Endothelial cell of umbilical vein (primary cell): ENCODE results near the gene DNAJC17. TPM values are rescaled to one million over a fixed set of nuclear protein-coding genes. Genes with fewer than 3 reads are reported as not detected.

Source experiments
- BruUV-seq: library from RNA; stranded (reverse); fragments of 400-500 nt; replicated peaks from 2 replicates; lab custom pipeline; 2021; lab: Mats Ljungman, UMichigan
- CTCF ChIA-PET: fragments of 300-600, 350-600 bp; sonication (Branson Sonifier 250); formaldehyde crosslinking; loops from one replicate; lab custom pipeline; 2021; ENCODE audit warnings: antibody characterized with exemption, inconsistent platforms; lab: Charles Lee
- POLR2A ChIA-PET: fragments of 300-600, 350-600 bp; sonication (Branson Sonifier 250); formaldehyde crosslinking; loops from one replicate; lab custom pipeline; 2021; ENCODE audit warnings: antibody characterized with exemption, inconsistent platforms; lab: Charles Lee
- DNase-seq: peaks from one replicate; pipeline ENCODE4 v3.0.0-alpha.2; 2011; ENCODE audit warnings: low read depth, low spot score
- FAIRE-seq: peaks from 2 replicates; lab custom pipeline; 2011; peaks lifted over from hg19 to GRCh38; lab: Jason Lieb, UNC
- H2AFZ ChIP-seq: 2 replicates; pipeline ENCODE4 v1.6.0; 2012; ENCODE audit warnings: low read depth, low read length, control low read depth, inconsistent platforms
- H3K27ac ChIP-seq: 2 replicates; pipeline ENCODE4 v1.5.1; 2011; ENCODE audit warnings: low read depth, mild to moderate bottlenecking, control low read depth, low read length, moderate library complexity; ENCODE audit not compliant: insufficient read depth
- H3K27me3 ChIP-seq, 2 experiments: 2 replicates each; pipeline versions ENCODE4 v1.6.0 to v1.6.1; 2011; ENCODE audit warnings: low read length in 2 of 2, mixed read lengths in 1 of 2; ENCODE audit not compliant: control insufficient read depth in 2 of 2, insufficient read depth in 2 of 2
- H3K36me3 ChIP-seq, 2 experiments: 2 replicates in 1 of 2; 3 replicates in 1 of 2; pipeline ENCODE4 v1.5.1; 2011; ENCODE audit warnings: low read length in 2 of 2, mild to moderate bottlenecking in 1 of 2, moderate library complexity in 1 of 2; ENCODE audit not compliant: control insufficient read depth in 2 of 2, insufficient read depth in 2 of 2; ENCODE audit errors: extremely low read depth in 1 of 2
- H3K4me1 ChIP-seq: 3 replicates; pipeline ENCODE4 v1.5.1; 2011; ENCODE audit warnings: mild to moderate bottlenecking, low read length; ENCODE audit not compliant: control insufficient read depth, insufficient read depth; ENCODE audit errors: extremely low read depth
- H3K4me2 ChIP-seq: 2 replicates; pipeline ENCODE4 v1.6.1; 2011; ENCODE audit warnings: low read length, control low read depth, mixed read lengths; ENCODE audit not compliant: insufficient read depth
- H3K4me3 ChIP-seq, 3 experiments: fragments of 200-600 bp in 1 of 3; sonication (generic), shearing (Covaris generic) in 1 of 3; replicated peaks in 1 of 3; 2 replicates each; pipeline ENCODE4 v1.5.1; 2011 to 2016; ENCODE audit warnings: control low read depth in 3 of 3, low read length in 3 of 3, mild to moderate bottlenecking in 2 of 3, inconsistent platforms in 1 of 3, low read depth in 1 of 3, moderate library complexity in 1 of 3; ENCODE audit not compliant: insufficient read depth in 1 of 3
- H3K79me2 ChIP-seq: 2 replicates; pipeline ENCODE4 v1.6.0; 2012; ENCODE audit warnings: low read length, inconsistent platforms; ENCODE audit not compliant: control insufficient read depth, insufficient read depth
- H3K9ac ChIP-seq: replicated peaks from 2 replicates; pipeline ENCODE3; 2011; ENCODE audit warnings: low read length, control low read depth; ENCODE audit not compliant: insufficient read depth; ENCODE audit errors: extremely low read depth
- H3K9me1 ChIP-seq: replicated peaks from 3 replicates; pipeline ENCODE4 v1.6.0; 2011; ENCODE audit warnings: mild to moderate bottlenecking, low read length; ENCODE audit not compliant: control insufficient read depth, insufficient read depth; ENCODE audit errors: extremely low read depth
- H3K9me3 ChIP-seq: replicated peaks from 2 replicates; pipeline ENCODE4 v1.5.1; 2012; ENCODE audit warnings: low read length, inconsistent platforms; ENCODE audit not compliant: control insufficient read depth, insufficient read depth
- H4K20me1 ChIP-seq: replicated peaks from 2 replicates; pipeline ENCODE3; 2011; ENCODE audit warnings: mild to moderate bottlenecking, low read length; ENCODE audit not compliant: control insufficient read depth, insufficient read depth; ENCODE audit errors: extremely low read depth
- EZH2 ChIP-seq: IDR thresholded peaks from 2 replicates; pipeline ENCODE4 v1.6.1; 2012; ENCODE audit warnings: borderline replicate concordance, low read depth, mild to moderate bottlenecking, moderate library complexity, low read length, inconsistent platforms; ENCODE audit not compliant: severe bottlenecking
- FOS ChIP-seq: IDR thresholded peaks from 2 replicates; pipeline ENCODE4 v1.6.1; 2011; ENCODE audit warnings: mild to moderate bottlenecking, low read length, moderate library complexity, borderline replicate concordance; ENCODE audit not compliant: insufficient read depth
- GATA2 ChIP-seq: IDR thresholded peaks from 2 replicates; pipeline ENCODE4 v1.7.0; 2011; ENCODE audit warnings: low read depth, mild to moderate bottlenecking, moderate library complexity, mixed read lengths, low read length; ENCODE audit not compliant: insufficient read length, insufficient read depth
- JUN ChIP-seq: IDR thresholded peaks from 2 replicates; pipeline ENCODE4 v1.6.1; 2011; ENCODE audit warnings: borderline replicate concordance, low read depth; ENCODE audit not compliant: insufficient read length, insufficient read depth
- MYC ChIP-seq: IDR thresholded peaks from one replicate; pipeline ENCODE4 v1.6.1; 2011; ENCODE audit warnings: mild to moderate bottlenecking, low read depth, low read length
- POLR2A ChIP-seq: IDR thresholded peaks from 2 replicates; pipeline ENCODE4 v1.6.1; 2012; ENCODE audit warnings: low read depth, mild to moderate bottlenecking, control low read depth, low read length
- POLR2AphosphoS5 ChIP-seq: IDR thresholded peaks from 2 replicates; pipeline ENCODE4 v1.6.1; 2012; ENCODE audit warnings: low read depth, mild to moderate bottlenecking, control low read depth, low read length, moderate library complexity; ENCODE audit not compliant: insufficient read depth
- dilution Hi-C: fragments of 300-500 bp; cut with MboI; formaldehyde crosslinking; loops from one replicate; pipeline ENCODE4 v1.15.0; 2019; ENCODE audit warnings: low sequenced_read_pairs; ENCODE audit not compliant: extremely low pct_ligation_motif_present
- intact Hi-C: fragments of 100-400 bp; cut with micrococcal nuclease; formaldehyde crosslinking; loops from one replicate; pipeline ENCODE4 v1.10.0; 2022
- polyA plus RNA-seq, 4 experiments: library from polyadenylated mRNA; depleted of rRNA in 3 of 4; stranded (reverse) in 3 of 4; unstranded in 1 of 4; fragments of >200 nt; gene quantifications; 2 replicates each; pipeline versions ENCODE4 v1.2.1 to v1.2.3, GENCODE V29; 2011 to 2012; ENCODE audit warnings: missing spikeins in 1 of 4
- total RNA-seq: library from RNA; stranded (reverse); gene quantifications from 2 replicates; pipeline ENCODE4 v1.2.3, GENCODE V29; 2021
- TF ChIP-seq, protein P1 (sequence below): IDR thresholded peaks from 2 replicates; pipeline ENCODE4 v1.6.1; 2011; ENCODE audit not compliant: insufficient read depth, insufficient read length
- TF ChIP-seq, protein P2 (sequence below), 2 donors: IDR thresholded peaks; 1 replicate in 1 of 2; 2 replicates in 1 of 2; pipeline ENCODE4 v1.5.1; 2011; ENCODE audit warnings: low read length in 2 of 2, mild to moderate bottlenecking in 2 of 2, moderate library complexity in 2 of 2, control low read depth in 1 of 2, inconsistent platforms in 1 of 2, low read depth in 1 of 2; ENCODE audit not compliant: insufficient read depth in 1 of 2; ENCODE audit errors: extremely low read depth in 1 of 2

Gene DNAJC17
- total and polyA plus RNA-seq, 2 donors (not counting 3 experiments of a cell fraction or from before 2014, with no cell fraction given) = 30.7 to 46.4 TPM

DNA sequence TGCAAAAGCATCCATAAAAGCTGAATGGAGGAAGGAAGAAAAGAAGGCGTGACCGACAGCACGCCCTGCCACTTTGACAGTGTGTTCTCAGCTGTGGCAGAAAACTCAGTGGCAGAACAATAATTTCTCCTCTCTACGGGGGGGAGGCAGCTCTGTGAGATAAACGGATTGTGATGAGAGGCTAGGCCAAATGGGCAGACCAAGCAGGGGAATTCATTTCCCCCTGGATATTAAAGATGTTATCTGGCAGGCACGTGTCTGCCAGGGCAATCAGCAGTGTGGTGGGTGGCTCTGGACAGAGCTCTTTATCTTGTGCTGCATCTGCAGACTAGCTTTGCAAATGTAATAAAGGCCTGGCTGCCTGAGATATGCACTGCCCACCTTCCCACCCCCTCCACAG, 50.3 kb downstream of the DNAJC17 start:
- H3K4me3 ChIP-seq = no peak overlapping the region
- H4K20me1 ChIP-seq = no peaks in the 10 kb centered on the region
- BruUV-seq = no TSS peak
- peaks cover 8% of the 10 kb centered on the region for H3K4me1 ChIP-seq
- DNase-seq = no peak
- dilution Hi-C loops = no loop called here
- intact Hi-C loops = no loop called here
- ChIA-PET CTCF (interaction anchor here (0.6 to 2.4 kb wide), 5 partner anchors 9 to 30 kb away, joined by 3 to 8 read pairs (median 4); partner anchors contain the start of gene C15orf62), POLR2A (interaction anchor here (1.0 kb wide), 1 partner anchor 174 kb away, joined by 3 read pairs; no protein-coding TSS in a partner anchor)
- H3K4me2 ChIP-seq = no peak overlapping the region
- TF ChIP-seq, protein P1, sequence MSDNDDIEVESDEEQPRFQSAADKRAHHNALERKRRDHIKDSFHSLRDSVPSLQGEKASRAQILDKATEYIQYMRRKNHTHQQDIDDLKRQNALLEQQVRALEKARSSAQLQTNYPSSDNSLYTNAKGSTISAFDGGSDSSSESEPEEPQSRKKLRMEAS = no peak
- TF ChIP-seq POLR2A (no peak), FOS (no peak), MYC (no peak), GATA2 (no peak), POLR2AphosphoS5 (no peak), EZH2 (no peak)
- H3K27me3 ChIP-seq = no peaks in the 10 kb centered on the region
- no peaks in the 10 kb centered on the region for H3K36me3 ChIP-seq
- H2AFZ ChIP-seq = peak overlapping the region; percentile 67
- no peak overlapping the region for H3K9ac ChIP-seq
- H3K79me2 ChIP-seq = peaks cover 19% of the 10 kb centered on the region
- no peaks in the 10 kb centered on the region for H3K9me3 ChIP-seq
- H3K27ac ChIP-seq = no peak overlapping the region
- FAIRE-seq = no peak
- no peaks in the 10 kb centered on the region for H3K9me1 ChIP-seq

DNA sequence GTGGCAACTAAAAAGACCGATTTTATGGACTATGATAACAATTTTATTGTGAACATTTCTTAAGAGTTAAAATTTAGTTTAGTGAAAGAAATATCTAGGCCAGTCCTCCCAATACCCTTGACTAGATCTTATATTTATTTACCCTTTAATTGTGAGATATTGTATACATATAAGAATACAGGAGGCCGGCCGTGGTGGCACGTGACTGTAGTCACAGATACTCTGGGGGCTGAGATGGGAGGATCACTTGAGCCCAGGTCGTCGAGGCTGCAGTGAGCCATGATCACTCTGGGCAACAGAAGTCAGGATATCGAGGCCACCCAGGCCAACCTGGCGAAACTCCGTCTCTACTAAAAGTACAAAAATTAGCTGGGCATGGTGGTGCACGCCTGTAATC, 51.5 kb downstream of the DNAJC17 start:
- DNase-seq (no peak), FAIRE-seq (no peak)
- dilution Hi-C loops = no loop called here
- POLR2A ChIA-PET = no interaction called here
- Histone ChIP-seq H4K20me1 (no peaks in the 10 kb centered on the region), H3K36me3 (peaks cover 0 to 4% of the 10 kb centered on the region in 2 experiments), H3K79me2 (peaks cover 19% of the 10 kb centered on the region), H2AFZ (no peak overlapping the region), H3K9ac (peak overlapping the region; percentile 85), H3K9me3 (no peaks in the 10 kb centered on the region), H3K4me3 (peak overlapping the region; percentile 13 to 71 (median 59)), H3K27ac (peak overlapping the region; percentile 71), H3K4me1 (peaks cover 8% of the 10 kb centered on the region), H3K4me2 (peak overlapping the region; percentile 71), H3K9me1 (no peaks in the 10 kb centered on the region), H3K27me3 (no peaks in the 10 kb centered on the region)
- intact Hi-C loops = loop anchor here (1.0 to 2.0 kb wide), 7 partner anchors 7 to 139 kb away; partner anchors contain the start of genes C15orf62, DNAJC17, RAD51 and VPS18
- CTCF ChIA-PET = interaction anchor here (0.6 to 1.6 kb wide), 2 partner anchors 26 to 42 kb away, joined by 3 to 4 read pairs; no protein-coding TSS in a partner anchor
- TF ChIP-seq EZH2 = no peak
- TF ChIP-seq POLR2A = no peak
- no peak for TF ChIP-seq POLR2AphosphoS5
- TF ChIP-seq JUN = no peak
- no peak for TF ChIP-seq FOS
- TF ChIP-seq, protein P2, sequence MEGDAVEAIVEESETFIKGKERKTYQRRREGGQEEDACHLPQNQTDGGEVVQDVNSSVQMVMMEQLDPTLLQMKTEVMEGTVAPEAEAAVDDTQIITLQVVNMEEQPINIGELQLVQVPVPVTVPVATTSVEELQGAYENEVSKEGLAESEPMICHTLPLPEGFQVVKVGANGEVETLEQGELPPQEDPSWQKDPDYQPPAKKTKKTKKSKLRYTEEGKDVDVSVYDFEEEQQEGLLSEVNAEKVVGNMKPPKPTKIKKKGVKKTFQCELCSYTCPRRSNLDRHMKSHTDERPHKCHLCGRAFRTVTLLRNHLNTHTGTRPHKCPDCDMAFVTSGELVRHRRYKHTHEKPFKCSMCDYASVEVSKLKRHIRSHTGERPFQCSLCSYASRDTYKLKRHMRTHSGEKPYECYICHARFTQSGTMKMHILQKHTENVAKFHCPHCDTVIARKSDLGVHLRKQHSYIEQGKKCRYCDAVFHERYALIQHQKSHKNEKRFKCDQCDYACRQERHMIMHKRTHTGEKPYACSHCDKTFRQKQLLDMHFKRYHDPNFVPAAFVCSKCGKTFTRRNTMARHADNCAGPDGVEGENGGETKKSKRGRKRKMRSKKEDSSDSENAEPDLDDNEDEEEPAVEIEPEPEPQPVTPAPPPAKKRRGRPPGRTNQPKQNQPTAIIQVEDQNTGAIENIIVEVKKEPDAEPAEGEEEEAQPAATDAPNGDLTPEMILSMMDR (IDR thresholded peaks at IDR 0.05; ENCODE audit: extremely low read depth in 1 of 2, insufficient read depth in 1 of 2, low read depth in 1 of 2, low read length in 2 of 2) = no peak
- no peak for TF ChIP-seq GATA2
- TF ChIP-seq, protein P1 = no peak
- TF ChIP-seq MYC = no peak
- BruUV-seq = no TSS peak
